ENCODE results near the gene ALKAL2. TPM values are rescaled to one million over a fixed set of nuclear protein-coding genes. Genes with fewer than 3 reads are reported as not detected.

Gene ALKAL2
- total RNA-seq, 1 experiment from 2014 or later, result not detected

DNA sequence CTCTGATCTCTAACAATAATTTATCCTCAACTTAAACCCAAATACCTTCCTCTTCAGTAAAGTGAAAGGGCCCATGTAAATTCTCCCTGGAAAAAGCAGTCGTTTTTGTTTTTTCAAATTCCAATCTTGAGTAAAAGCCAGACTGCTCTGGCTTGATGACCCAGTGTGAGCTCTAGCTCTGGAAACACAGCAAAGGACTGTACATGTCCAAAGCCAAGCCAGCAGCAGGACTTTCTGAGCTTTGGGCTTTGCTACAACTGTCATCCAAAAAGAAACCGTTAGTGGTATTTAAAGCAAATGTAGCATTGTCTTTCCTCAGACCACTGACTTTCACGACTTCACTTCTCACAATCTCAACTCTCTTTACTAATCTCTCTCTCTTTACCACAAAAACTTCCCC is 49.5 kb downstream of the ALKAL2 start (continued):
- TF ChIP-seq, protein P1, sequence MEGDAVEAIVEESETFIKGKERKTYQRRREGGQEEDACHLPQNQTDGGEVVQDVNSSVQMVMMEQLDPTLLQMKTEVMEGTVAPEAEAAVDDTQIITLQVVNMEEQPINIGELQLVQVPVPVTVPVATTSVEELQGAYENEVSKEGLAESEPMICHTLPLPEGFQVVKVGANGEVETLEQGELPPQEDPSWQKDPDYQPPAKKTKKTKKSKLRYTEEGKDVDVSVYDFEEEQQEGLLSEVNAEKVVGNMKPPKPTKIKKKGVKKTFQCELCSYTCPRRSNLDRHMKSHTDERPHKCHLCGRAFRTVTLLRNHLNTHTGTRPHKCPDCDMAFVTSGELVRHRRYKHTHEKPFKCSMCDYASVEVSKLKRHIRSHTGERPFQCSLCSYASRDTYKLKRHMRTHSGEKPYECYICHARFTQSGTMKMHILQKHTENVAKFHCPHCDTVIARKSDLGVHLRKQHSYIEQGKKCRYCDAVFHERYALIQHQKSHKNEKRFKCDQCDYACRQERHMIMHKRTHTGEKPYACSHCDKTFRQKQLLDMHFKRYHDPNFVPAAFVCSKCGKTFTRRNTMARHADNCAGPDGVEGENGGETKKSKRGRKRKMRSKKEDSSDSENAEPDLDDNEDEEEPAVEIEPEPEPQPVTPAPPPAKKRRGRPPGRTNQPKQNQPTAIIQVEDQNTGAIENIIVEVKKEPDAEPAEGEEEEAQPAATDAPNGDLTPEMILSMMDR (IDR thresholded peaks at IDR 0.05 in 2 of 3, conservative IDR thresholded peaks at IDR 0.05 in 1 of 3; ENCODE audit: borderline replicate concordance in 1 of 3, insufficient read depth in 1 of 3, low read depth in 2 of 3, low read length in 2 of 3), result no peak
- TF ChIP-seq, protein P2, sequence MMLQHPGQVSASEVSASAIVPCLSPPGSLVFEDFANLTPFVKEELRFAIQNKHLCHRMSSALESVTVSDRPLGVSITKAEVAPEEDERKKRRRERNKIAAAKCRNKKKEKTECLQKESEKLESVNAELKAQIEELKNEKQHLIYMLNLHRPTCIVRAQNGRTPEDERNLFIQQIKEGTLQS (IDR thresholded peaks at IDR 0.05), result no peak
- TF ChIP-seq EGR1 (IDR thresholded peaks at IDR 0.05; ENCODE audit: low read depth), result no peak
- no peak for TF ChIP-seq EZH2 (IDR thresholded peaks at IDR 0.05)
- no peak for TF ChIP-seq POLR2A (IDR thresholded peaks at IDR 0.05; ENCODE audit: borderline replicate concordance, extremely low read depth, insufficient read depth, insufficient read length)

DNA sequence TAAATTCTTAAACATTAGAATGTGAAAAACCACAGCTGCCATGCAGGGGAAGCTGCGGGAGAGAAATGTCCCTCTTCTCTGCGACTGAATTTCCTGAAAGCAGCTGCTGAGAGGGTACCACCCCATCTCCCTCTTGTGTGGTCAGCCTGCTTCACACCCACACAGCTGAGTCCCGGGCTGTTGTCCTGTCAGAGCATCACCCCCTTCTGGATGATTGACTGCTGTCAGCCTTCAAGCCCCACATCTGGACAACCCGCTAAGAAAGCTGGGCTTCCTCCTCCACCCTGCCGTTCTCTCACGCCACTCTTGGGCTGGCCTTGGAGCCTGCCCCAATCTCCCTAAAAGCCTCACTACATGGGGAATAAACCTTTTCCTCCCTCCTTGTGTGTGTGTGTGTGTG is 50.0 kb downstream of the ALKAL2 start:
- CTCF ChIA-PET, result interaction anchor here (1.5 kb wide), 1 partner anchor 9 kb away, joined by 7 read pairs; no protein-coding TSS in a partner anchor
- Histone ChIP-seq H3K79me2 (ENCODE audit: insufficient read depth, low read length) (no peaks in the 10 kb centered on the region), H3K27me3 (ENCODE audit: insufficient read depth, low read length) (no peaks in the 10 kb centered on the region), H3K4me2 (ENCODE audit: low read length) (no peak overlapping the region), H3K9me2 (ENCODE audit: insufficient read depth) (no peaks in the 10 kb centered on the region), H3K9ac (ENCODE audit: low read length) (no peak overlapping the region), H3K27ac (ENCODE audit: low read depth, low read length) (no peak overlapping the region), H4K20me1 (ENCODE audit: insufficient read depth) (no peaks in the 10 kb centered on the region), H3K4me1 (ENCODE audit: control insufficient read depth in 1 of 2, insufficient read depth in 2 of 2, low read length in 2 of 2) (no peaks in the 10 kb centered on the region), H3K9me3 (ENCODE audit: control insufficient read depth in 1 of 2, insufficient read depth in 1 of 2, low read depth in 1 of 2, low read length in 2 of 2) (no peaks in the 10 kb centered on the region; a peak in 1 of 4 replicates), H3K36me3 (ENCODE audit: control insufficient read depth in 1 of 2, insufficient read depth in 2 of 2, low read length in 2 of 2) (no peaks in the 10 kb centered on the region; a peak in 1 of 4 replicates), H3K4me3 (replicated peaks in 1 of 2; ENCODE audit: low read depth in 1 of 2, low read length in 2 of 2) (no peak overlapping the region), H2AFZ (ENCODE audit: low read depth, low read length, poor library complexity, severe bottlenecking) (no peak overlapping the region)
- ATAC-seq (no peak), DNase-seq (ENCODE audit: low read depth, low spot score) (no peak)
- intact Hi-C loops (cut with micrococcal nuclease), result no loop called here
- RAD21 ChIA-PET (ENCODE audit: low non-redundant PET in 1 of 2, low total read pairs in 2 of 2, uncharacterized antibody in 2 of 2, unreplicated experiment in 2 of 2), result no interaction called here
- no TSS peak for BruUV-seq (replicated peaks)
- POLR2A ChIA-PET, result no interaction called here
- TF ChIP-seq TCF7L2 (IDR thresholded peaks at IDR 0.05; ENCODE audit: borderline replicate concordance, extremely low read depth, insufficient read depth, insufficient read length), result no peak
- TF ChIP-seq, protein P3, sequence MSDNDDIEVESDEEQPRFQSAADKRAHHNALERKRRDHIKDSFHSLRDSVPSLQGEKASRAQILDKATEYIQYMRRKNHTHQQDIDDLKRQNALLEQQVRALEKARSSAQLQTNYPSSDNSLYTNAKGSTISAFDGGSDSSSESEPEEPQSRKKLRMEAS (IDR thresholded peaks at IDR 0.05), result no peak
- TF ChIP-seq EGR1 (IDR thresholded peaks at IDR 0.05; ENCODE audit: low read depth), result no peak
- TF ChIP-seq, protein P4, sequence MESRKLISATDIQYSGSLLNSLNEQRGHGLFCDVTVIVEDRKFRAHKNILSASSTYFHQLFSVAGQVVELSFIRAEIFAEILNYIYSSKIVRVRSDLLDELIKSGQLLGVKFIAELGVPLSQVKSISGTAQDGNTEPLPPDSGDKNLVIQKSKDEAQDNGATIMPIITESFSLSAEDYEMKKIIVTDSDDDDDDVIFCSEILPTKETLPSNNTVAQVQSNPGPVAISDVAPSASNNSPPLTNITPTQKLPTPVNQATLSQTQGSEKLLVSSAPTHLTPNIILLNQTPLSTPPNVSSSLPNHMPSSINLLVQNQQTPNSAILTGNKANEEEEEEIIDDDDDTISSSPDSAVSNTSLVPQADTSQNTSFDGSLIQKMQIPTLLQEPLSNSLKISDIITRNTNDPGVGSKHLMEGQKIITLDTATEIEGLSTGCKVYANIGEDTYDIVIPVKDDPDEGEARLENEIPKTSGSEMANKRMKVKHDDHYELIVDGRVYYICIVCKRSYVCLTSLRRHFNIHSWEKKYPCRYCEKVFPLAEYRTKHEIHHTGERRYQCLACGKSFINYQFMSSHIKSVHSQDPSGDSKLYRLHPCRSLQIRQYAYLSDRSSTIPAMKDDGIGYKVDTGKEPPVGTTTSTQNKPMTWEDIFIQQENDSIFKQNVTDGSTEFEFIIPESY (IDR thresholded peaks at IDR 0.05; ENCODE audit: extremely low read depth, insufficient replicate concordance, low read length), result no peak
- TF ChIP-seq ELF1 (IDR thresholded peaks at IDR 0.05; ENCODE audit: borderline replicate concordance, low read depth), result no peak
- TF ChIP-seq CBX3 (IDR thresholded peaks at IDR 0.05; ENCODE audit: low read depth), result no peak
- no peak for TF ChIP-seq CEBPB (IDR thresholded peaks at IDR 0.05; ENCODE audit: low read depth)
- TF ChIP-seq ZNF274 (IDR thresholded peaks at IDR 0.05; ENCODE audit: low read depth, low read length), result no peak
- TF ChIP-seq EZH2phosphoT487 (IDR thresholded peaks at IDR 0.05; ENCODE audit: borderline replicate concordance), result no peak
- no peak for TF ChIP-seq SIN3A (IDR thresholded peaks at IDR 0.05; ENCODE audit: low read depth)
- no peak for TF ChIP-seq SP1 (IDR thresholded peaks at IDR 0.05; ENCODE audit: low read depth)
- no peak for TF ChIP-seq JUND (IDR thresholded peaks at IDR 0.05)
- TF ChIP-seq POLR2A (IDR thresholded peaks at IDR 0.05; ENCODE audit: borderline replicate concordance, extremely low read depth, insufficient read depth, insufficient read length), result no peak
- TF ChIP-seq, protein P5, sequence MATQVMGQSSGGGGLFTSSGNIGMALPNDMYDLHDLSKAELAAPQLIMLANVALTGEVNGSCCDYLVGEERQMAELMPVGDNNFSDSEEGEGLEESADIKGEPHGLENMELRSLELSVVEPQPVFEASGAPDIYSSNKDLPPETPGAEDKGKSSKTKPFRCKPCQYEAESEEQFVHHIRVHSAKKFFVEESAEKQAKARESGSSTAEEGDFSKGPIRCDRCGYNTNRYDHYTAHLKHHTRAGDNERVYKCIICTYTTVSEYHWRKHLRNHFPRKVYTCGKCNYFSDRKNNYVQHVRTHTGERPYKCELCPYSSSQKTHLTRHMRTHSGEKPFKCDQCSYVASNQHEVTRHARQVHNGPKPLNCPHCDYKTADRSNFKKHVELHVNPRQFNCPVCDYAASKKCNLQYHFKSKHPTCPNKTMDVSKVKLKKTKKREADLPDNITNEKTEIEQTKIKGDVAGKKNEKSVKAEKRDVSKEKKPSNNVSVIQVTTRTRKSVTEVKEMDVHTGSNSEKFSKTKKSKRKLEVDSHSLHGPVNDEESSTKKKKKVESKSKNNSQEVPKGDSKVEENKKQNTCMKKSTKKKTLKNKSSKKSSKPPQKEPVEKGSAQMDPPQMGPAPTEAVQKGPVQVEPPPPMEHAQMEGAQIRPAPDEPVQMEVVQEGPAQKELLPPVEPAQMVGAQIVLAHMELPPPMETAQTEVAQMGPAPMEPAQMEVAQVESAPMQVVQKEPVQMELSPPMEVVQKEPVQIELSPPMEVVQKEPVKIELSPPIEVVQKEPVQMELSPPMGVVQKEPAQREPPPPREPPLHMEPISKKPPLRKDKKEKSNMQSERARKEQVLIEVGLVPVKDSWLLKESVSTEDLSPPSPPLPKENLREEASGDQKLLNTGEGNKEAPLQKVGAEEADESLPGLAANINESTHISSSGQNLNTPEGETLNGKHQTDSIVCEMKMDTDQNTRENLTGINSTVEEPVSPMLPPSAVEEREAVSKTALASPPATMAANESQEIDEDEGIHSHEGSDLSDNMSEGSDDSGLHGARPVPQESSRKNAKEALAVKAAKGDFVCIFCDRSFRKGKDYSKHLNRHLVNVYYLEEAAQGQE (IDR thresholded peaks at IDR 0.05; ENCODE audit: low read depth), result no peak

Data from HCT116 (cell line).